ENCODE results near the gene PPM1A.

PPM1A gene

GRCh38 chr14:60277605-60278190 lies 28.7 kb downstream of the PPM1A start:
- no peak for TF ChIP-seq CTCF (IDR thresholded peaks at IDR 0.05; ENCODE audit: low read depth, low read length)

GRCh38 chr14:60278350-60278749 lies 29.3 kb downstream of the PPM1A start:
- TF ChIP-seq CTCF (IDR thresholded peaks at IDR 0.05; ENCODE audit: low read depth, low read length) = no peak
- no peak overlapping the region for H3K4me3 ChIP-seq (ENCODE audit: low read depth, low read length)

More at GRCh38 chr14:60277605-60278190, 28.7 kb downstream of the PPM1A start:
- H3K4me3 ChIP-seq (ENCODE audit: low read depth, low read length) = no peak overlapping the region

GRCh38 chr14:60287452-60287851 lies 38.4 kb downstream of the PPM1A start:
- no peak overlapping the region for H3K4me3 ChIP-seq (ENCODE audit: low read depth, low read length)
- no peak for TF ChIP-seq CTCF (IDR thresholded peaks at IDR 0.05; ENCODE audit: low read depth, low read length)

GRCh38 chr14:60288279-60288678 lies 39.3 kb downstream of the PPM1A start:
- no peak for TF ChIP-seq CTCF (IDR thresholded peaks at IDR 0.05; ENCODE audit: low read depth, low read length)
- H3K4me3 ChIP-seq (ENCODE audit: low read depth, low read length) = no peak overlapping the region

GRCh38 chr14:60294411-60295069 lies 45.5 kb downstream of the PPM1A start:
- H3K4me3 ChIP-seq (ENCODE audit: low read depth, low read length) = no peak overlapping the region
- no peak for TF ChIP-seq CTCF (IDR thresholded peaks at IDR 0.05; ENCODE audit: low read depth, low read length)

- no peak for TF ChIP-seq CTCF (IDR thresholded peaks at IDR 0.05; ENCODE audit: low read depth, low read length)
- no peak overlapping the region for H3K4me3 ChIP-seq (ENCODE audit: low read depth, low read length)
Observed at GRCh38 chr14:60300019-60300418, 51.0 kb downstream of the PPM1A start.

GRCh38 chr14:60301685-60302084 lies 52.7 kb downstream of the PPM1A start:
- no peak for TF ChIP-seq CTCF (IDR thresholded peaks at IDR 0.05; ENCODE audit: low read depth, low read length)

More at GRCh38 chr14:60301685-60302084, 52.7 kb downstream of the PPM1A start:
- no peak overlapping the region for H3K4me3 ChIP-seq (ENCODE audit: low read depth, low read length)

Measured in WI38 (cell line).